Measurements from ENCODE around the gene FLNB.

The FLNB gene

GRCh38 chr3:58171126-58171525 lies 162.9 kb downstream of the FLNB start:
- Mint-ChIP-seq H3K4me3 (no peak overlapping the region), H3K36me3 (ENCODE audit: low read depth) (peaks cover 43% of the 10 kb centered on the region), H3K9me3 (no peaks in the 10 kb centered on the region), H3K27ac (peak overlapping the region in 2 of 3 experiments; percentile 12 to 50), H3K27me3 (ENCODE audit: low read depth) (peaks cover 3% of the 10 kb centered on the region), H3K4me1 (peaks cover 27% of the 10 kb centered on the region)
- no peak for TF ChIP-seq CTCF (IDR thresholded peaks at IDR 0.05; ENCODE audit: unreplicated experiment in 3 of 3)

GRCh38 chr3:58173029-58173668 lies 164.9 kb downstream of the FLNB start:
- peaks cover 31% of the 10 kb centered on the region for H3K36me3 Mint-ChIP-seq (ENCODE audit: low read depth)
- H3K4me3 Mint-ChIP-seq, result no peak overlapping the region
- H3K9me3 Mint-ChIP-seq, result no peaks in the 10 kb centered on the region
- TF ChIP-seq CTCF (IDR thresholded peaks at IDR 0.05; ENCODE audit: unreplicated experiment in 3 of 3), result no peak
- peaks cover 18% of the 10 kb centered on the region for H3K4me1 Mint-ChIP-seq
- H3K27me3 Mint-ChIP-seq (ENCODE audit: low read depth), result peaks cover 3% of the 10 kb centered on the region
- no peak overlapping the region for H3K27ac Mint-ChIP-seq

GRCh38 chr3:58173669-58174398 lies 165.6 kb downstream of the FLNB start:
- Mint-ChIP-seq H3K4me3 (no peak overlapping the region), H3K4me1 (peaks cover 18% of the 10 kb centered on the region), H3K36me3 (ENCODE audit: low read depth) (peaks cover 25% of the 10 kb centered on the region), H3K9me3 (no peaks in the 10 kb centered on the region), H3K27ac (peak overlapping the region; percentile 92 to 95 (median 93)), H3K27me3 (ENCODE audit: low read depth) (peaks cover 3% of the 10 kb centered on the region)
- TF ChIP-seq CTCF (IDR thresholded peaks at IDR 0.05; ENCODE audit: unreplicated experiment in 3 of 3), result peak; percentile 16 to 38 (median 20)

GRCh38 chr3:58175187-58175436 lies 166.9 kb downstream of the FLNB start:
- peak overlapping the region; percentile 92 to 95 (median 93) for H3K27ac Mint-ChIP-seq
- H3K27me3 Mint-ChIP-seq (ENCODE audit: low read depth), result no peaks in the 10 kb centered on the region
- peaks cover 14% of the 10 kb centered on the region for H3K36me3 Mint-ChIP-seq (ENCODE audit: low read depth)
- H3K9me3 Mint-ChIP-seq, result no peaks in the 10 kb centered on the region
- peaks cover 18% of the 10 kb centered on the region for H3K4me1 Mint-ChIP-seq
- TF ChIP-seq CTCF (IDR thresholded peaks at IDR 0.05; ENCODE audit: unreplicated experiment in 3 of 3), result no peak
- H3K4me3 Mint-ChIP-seq, result no peak overlapping the region

GRCh38 chr3:58175437-58176184 lies 167.4 kb downstream of the FLNB start:
- H3K36me3 Mint-ChIP-seq (ENCODE audit: low read depth), result peaks cover 9% of the 10 kb centered on the region
- H3K4me3 Mint-ChIP-seq, result peak overlapping the region in 2 of 3 experiments; percentile 0 to 7
- no peaks in the 10 kb centered on the region for H3K27me3 Mint-ChIP-seq (ENCODE audit: low read depth)
- peaks cover 18% of the 10 kb centered on the region for H3K4me1 Mint-ChIP-seq
- no peaks in the 10 kb centered on the region for H3K9me3 Mint-ChIP-seq
- peak overlapping the region; percentile 92 to 95 (median 93) for H3K27ac Mint-ChIP-seq
- no peak for TF ChIP-seq CTCF (IDR thresholded peaks at IDR 0.05; ENCODE audit: unreplicated experiment in 3 of 3)
